HG02763 (cell line): ENCODE results near the gene SPRR2F.
"Not testable (repeated sequence)": the region's sequence is repeated elsewhere in the genome, so short reads cannot be mapped to it uniquely, and the experiment has no call there.

Source experiments
- ATAC-seq: cut with Tn5 transposase; IDR thresholded peaks from one replicate; pipeline ENCODE4 v1.9.1; 2021; ENCODE audit warnings: mild to moderate bottlenecking, moderate library complexity; ENCODE audit not compliant: unreplicated experiment

The SPRR2F gene

GRCh38 chr1:153113416-153113815, at the start of gene SPRR2F:
TSS of gene SPRR2F (minus strand) at chr1:153113516. CDS start at chr1:153112733, 783 bp downstream.
- no peak for ATAC-seq

- ATAC-seq: no peak
These were observed 42.2 kb upstream of the SPRR2F start for GRCh38 chr1:153155541-153155940.

GRCh38 chr1:153152481-153152880, 39.2 kb upstream of the SPRR2F start:
- no peak for ATAC-seq

DNA sequence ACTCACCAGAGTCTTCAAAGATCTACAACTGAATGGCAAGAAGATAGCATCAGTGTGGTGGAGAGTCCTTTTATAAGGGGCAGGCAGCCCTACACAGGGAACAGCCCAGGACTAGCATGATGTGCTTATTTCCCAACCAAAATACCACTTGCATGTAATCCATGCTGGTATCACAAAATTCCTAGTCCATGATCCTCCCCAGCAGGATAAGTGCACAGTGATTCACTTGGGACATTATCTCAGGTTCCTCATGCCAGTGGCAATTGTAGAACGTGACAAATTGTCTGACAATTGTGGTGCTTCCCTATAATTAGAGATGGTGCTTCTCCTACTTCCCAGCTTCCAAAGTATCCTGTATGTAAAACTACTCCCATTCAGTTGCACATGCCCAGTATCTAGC, 37.5 kb upstream of the SPRR2F start, which contains the start of gene SPRR2G:
TSS of gene SPRR2G (minus strand) at position 45 of the 400 bp plus-strand sequence. CDS start 780 bp downstream, outside the sequence.
- ATAC-seq: no peak

- ATAC-seq: no peak
These were observed 28.1 kb upstream of the SPRR2F start for GRCh38 chr1:153141377-153141776.

GRCh38 chr1:153140484-153140883, 27.2 kb upstream of the SPRR2F start:
- no peak for ATAC-seq

DNA sequence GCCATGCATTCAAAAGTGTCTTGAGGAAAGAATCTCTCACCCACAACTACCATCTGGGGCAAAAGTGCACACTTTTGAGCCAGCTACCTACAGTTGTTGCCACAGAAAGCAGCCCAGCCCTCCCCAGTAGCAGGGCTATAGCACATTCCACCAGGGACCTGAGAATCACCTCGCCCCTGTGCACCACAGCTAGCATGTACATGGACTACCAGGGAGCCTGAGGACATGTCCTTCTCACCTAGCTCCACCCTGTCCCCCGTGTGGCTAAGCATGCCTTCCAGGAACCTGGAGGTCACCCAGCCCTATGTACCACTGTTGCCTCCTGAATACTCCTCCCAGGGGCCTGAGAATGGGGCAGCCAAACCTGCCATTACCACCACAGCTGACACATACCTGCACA, 20.4 kb upstream of the SPRR2F start:
- ATAC-seq: no peak

- ATAC-seq: no peak
These were observed 20.0 kb upstream of the SPRR2F start for GRCh38 chr1:153133267-153133666.

DNA sequence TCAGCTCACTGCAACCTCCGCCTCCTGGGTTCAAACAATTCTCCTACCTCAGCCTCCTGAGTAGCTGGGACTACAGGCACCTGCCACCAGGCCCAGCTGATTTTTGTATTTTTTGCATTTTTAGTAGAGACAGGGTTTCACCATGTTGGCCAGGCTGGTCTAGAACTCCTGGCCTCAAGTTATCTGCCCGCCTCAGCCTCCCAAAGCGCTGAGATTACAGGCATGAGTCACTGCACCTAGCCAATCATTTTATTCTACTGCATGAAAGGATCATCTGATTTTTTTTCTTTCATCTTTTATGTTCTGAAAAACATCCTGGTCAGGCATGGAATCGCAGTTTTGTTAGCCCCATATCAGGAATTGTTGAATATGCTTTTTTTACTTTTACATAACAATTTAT, 15.4 kb upstream of the SPRR2F start:
- not testable (repeated sequence) for ATAC-seq

DNA sequence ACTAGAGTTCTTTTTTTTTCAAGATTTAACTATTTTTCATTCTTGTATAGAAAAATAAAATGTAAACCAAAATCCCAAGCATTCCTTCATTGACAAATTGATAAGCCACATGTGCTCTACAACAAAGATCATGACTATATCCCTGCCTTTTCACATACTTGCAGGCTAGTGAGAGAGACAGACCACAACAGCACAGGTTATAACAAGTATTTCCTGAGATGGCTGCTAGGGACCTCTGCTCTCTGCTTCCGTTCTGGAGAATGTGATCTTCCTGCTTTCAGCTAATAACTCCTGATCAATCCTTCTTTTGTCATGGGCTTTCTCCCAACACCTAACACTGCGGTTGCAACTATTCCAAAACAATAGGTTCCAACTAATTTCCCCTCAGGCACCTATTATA, 14.0 kb upstream of the SPRR2F start:
- ATAC-seq: no peak

DNA sequence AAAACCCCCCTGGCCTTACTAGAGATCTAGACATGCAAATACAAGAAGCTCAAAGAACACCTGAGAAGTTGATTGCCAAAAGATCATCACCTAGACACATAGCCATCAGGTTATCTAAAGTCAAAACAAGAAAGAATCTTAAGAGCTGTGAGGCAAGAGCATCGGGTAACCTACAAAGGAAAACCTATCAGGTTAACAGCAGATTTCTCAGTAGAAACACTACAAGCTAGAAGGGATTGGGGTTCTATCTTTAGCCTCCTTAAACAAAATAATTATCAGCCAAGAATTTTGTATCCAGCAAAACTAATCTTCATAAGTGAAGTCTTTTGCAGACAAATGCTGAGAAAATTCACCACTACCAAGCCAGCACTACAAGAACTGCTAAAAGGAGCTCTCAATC, 12.2 kb upstream of the SPRR2F start:
- ATAC-seq: no peak

GRCh38 chr1:153123793-153124192, 10.5 kb upstream of the SPRR2F start:
- not testable (repeated sequence) for ATAC-seq

- no peak for ATAC-seq
These were observed 9.6 kb upstream of the SPRR2F start for GRCh38 chr1:153122831-153123421.

- no peak for ATAC-seq
These were observed 7.6 kb upstream of the SPRR2F start for GRCh38 chr1:153120945-153121344.

DNA sequence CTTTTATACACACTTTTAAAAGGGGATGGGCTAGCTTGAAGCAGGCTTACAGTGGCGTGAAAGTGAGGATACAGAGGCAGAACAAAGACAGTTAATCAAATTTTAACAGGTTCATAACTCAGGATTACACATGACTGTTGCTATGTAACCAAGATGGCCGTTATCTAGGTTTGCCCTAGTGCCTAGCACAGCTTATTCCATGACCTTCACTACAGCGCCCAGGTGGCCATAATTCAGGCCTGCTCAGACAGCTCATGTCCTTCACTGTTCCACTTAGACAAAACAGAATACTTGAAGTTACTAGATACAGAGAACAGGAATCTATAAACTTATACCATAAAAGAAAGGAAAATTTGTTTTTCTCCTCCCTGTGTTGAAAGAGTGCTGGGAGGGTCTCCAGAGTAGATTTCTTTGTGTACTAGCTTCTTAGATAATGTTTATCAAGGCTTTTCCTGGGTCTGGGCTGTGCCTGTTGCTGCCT, 6.2 kb upstream of the SPRR2F start:
- ATAC-seq: no peak

DNA sequence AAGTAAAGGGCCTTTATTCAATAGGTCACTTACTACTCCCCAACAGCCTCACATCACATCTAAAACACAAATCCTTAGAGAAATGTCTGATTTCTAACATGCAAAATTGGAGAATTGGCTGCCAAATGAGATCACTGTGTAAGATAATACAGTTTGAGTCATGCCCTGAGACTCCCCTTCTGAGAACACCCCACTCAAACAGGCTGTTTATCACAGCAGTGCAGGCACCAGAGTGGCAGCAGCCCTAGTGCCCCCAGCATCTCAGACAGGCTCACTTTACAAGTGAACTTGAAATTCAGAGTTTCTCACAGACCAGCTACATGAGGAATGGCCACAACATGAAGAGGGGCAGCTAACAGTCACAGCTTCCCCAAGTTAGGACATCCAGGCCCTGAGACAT, 1.9 kb upstream of the SPRR2F start:
- not testable (repeated sequence) for ATAC-seq

DNA sequence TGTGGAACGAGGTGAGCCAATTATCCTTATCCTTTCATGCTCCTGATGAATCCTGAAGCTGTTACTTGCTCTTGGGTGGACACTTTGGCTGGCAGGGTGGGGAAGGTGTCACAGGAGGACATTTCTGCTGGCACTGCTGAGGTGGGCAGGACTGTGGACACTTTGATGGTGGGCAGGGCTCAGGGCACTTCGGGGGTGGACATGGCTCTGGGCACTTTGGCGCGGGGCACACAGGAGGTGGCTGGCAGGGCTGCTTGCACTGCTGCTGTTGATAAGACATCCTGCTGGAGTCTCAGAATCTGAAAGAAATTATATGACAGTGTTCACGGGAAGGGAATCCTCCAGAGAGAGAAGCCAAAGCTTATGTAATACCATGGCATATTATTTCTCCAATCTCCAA, 862 bp downstream of the SPRR2F start:
- not testable (repeated sequence) for ATAC-seq

GRCh38 chr1:153100245-153100644, 13.1 kb downstream of the SPRR2F start:
- no peak for ATAC-seq

GRCh38 chr1:153099461-153100045, 13.8 kb downstream of the SPRR2F start:
- no peak for ATAC-seq

DNA sequence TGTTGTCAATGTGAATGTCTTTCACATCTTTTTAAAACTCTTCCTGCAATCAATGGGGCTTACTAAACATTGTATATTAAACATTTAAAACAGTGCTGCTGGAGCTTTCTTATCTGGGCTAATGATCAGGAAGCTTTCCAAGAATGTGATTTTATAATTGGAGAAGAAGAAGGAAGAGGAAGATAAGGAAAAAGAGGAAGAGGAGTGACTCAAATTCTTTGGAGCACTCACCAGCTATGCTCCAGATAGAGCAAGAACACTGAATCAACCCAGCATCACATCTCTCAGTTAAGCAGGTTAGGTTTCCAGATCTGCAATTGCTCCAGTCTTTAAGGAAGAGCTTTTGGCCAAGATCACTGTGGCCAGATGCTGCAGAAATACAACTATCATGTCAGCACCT, 17.6 kb downstream of the SPRR2F start:
- ATAC-seq: no peak

DNA sequence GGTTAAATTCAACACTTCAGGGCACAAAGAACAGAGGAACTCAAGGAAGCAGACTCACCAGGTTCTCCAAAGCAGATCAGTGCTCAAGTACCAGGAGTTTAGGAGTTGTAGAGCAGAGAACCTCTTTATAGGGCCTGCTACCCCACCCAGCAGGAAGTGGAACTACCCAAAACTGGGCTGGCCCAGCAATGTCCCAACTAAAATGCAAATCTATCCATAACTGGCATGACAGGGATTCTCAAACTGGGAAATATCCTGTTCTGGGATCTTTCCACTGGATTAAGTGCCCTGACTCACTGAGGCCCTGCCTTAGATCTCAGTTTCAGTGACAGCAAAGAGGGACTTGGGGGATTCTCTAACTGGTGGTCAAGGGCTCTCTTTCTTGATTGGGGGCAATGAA, 18.9 kb downstream of the SPRR2F start, which contains the start of gene SPRR2E:
TSS of gene SPRR2E (minus strand) at position 101 of the 400 bp plus-strand sequence. CDS start 775 bp downstream, outside the sequence.
- no peak for ATAC-seq

DNA sequence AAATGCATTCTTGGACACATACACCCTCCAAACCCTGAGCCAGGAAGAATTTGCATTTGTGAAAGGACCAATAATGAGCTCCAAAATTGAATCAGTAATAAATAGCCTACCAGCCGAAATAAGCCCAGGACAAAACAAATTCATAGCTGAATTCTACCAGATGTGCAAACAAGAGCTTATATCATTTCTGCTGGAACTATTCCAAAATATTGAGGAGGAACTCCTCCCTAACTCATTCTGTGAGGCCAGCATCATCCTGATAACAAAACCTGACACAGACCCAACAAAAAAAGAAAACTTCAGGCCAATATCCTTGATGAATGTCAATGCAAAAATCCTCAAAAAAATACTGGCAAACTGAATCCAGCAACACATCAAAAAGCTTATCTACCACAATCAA, 25.7 kb downstream of the SPRR2F start:
- no peak for ATAC-seq
